NOMO-1 (cell line): Measurements from ENCODE around the gene KREMEN2.

Source experiments
- DNase-seq, 2 experiments: peaks; one replicate each; lab custom pipeline; 2025; ENCODE audit not compliant: unreplicated experiment in 2 of 2; lab: John Stamatoyannopoulos, UW

KREMEN2 gene

GRCh38 chr16:2963074-2963722 lies 877 bp upstream of the KREMEN2 start:
- DNase-seq, result no peak

- peak; percentile 77 to 88 for DNase-seq
Observed at GRCh38 chr16:2964475-2965336, 631 bp downstream of the KREMEN2 start.

- DNase-seq, result no peak
Observed at GRCh38 chr16:2966043-2966807, 2.1 kb downstream of the KREMEN2 start.

GRCh38 chr16:2966808-2967191 lies 2.7 kb downstream of the KREMEN2 start:
- DNase-seq, result no peak

GRCh38 chr16:2967211-2967631 lies 3.1 kb downstream of the KREMEN2 start:
- no peak for DNase-seq

- DNase-seq, result no peak
Observed at GRCh38 chr16:2967721-2968161, 3.7 kb downstream of the KREMEN2 start.

- DNase-seq, result peak; percentile 53 to 63
Observed at GRCh38 chr16:2968368-2968737, 4.3 kb downstream of the KREMEN2 start.

- DNase-seq, result peak; percentile 88 to 95
Observed at GRCh38 chr16:2968738-2969544, 4.9 kb downstream of the KREMEN2 start, which contains the start of gene PAQR4. Gene PAQR4, plus strand, starts transcription at chr16:2969348. Its CDS starts 327 bp downstream, at chr16:2969675.

- DNase-seq, result peak; percentile 75
Observed at GRCh38 chr16:2969545-2970521, 5.8 kb downstream of the KREMEN2 start.

- no peak for DNase-seq
Observed at GRCh38 chr16:2970563-2970962, 6.5 kb downstream of the KREMEN2 start.

GRCh38 chr16:2971134-2971984 lies 7.3 kb downstream of the KREMEN2 start:
- DNase-seq, result no peak

GRCh38 chr16:2971985-2972784 lies 8.1 kb downstream of the KREMEN2 start:
- no peak for DNase-seq

GRCh38 chr16:2973093-2973492 lies 9.0 kb downstream of the KREMEN2 start:
- DNase-seq, result no peak

GRCh38 chr16:2973605-2974318 lies 9.7 kb downstream of the KREMEN2 start:
- no peak for DNase-seq

GRCh38 chr16:2974319-2975056 lies 10.4 kb downstream of the KREMEN2 start:
- DNase-seq, result no peak

- DNase-seq, result no peak
Observed at GRCh38 chr16:2975161-2975795, 11.2 kb downstream of the KREMEN2 start.
